Activated CD4-positive, alpha-beta T cell treated with anti-CD3 and anti-CD28 coated beads, Interleukin-2, amount 50 U/mL, for 48 hours (primary cell): ENCODE results near the gene BRINP2.
A peak's percentile ranks its signal among the peaks of the same experiment; 100 is the strongest.

Experiments
- DNase-seq, 2 experiments: peaks; one replicate each; pipeline ENCODE4 v3.0.0-alpha.2; 2020

The BRINP2 gene

GRCh38 chr1:177227978-177228692 lies 57.4 kb downstream of the BRINP2 start:
- no peak for DNase-seq

GRCh38 chr1:177228693-177229065 lies 57.9 kb downstream of the BRINP2 start:
- no peak for DNase-seq

- no peak for DNase-seq
Measured at GRCh38 chr1:177229781-177230180, 59.0 kb downstream of the BRINP2 start.

- no peak for DNase-seq
Measured at GRCh38 chr1:177230228-177231016, 59.7 kb downstream of the BRINP2 start.

- no peak for DNase-seq
Measured at GRCh38 chr1:177235350-177235749, 64.6 kb downstream of the BRINP2 start.

GRCh38 chr1:177236962-177237361 lies 66.2 kb downstream of the BRINP2 start:
- DNase-seq: no peak

GRCh38 chr1:177238967-177239366 lies 68.2 kb downstream of the BRINP2 start:
- DNase-seq: no peak

GRCh38 chr1:177239792-177240191 lies 69.0 kb downstream of the BRINP2 start:
- DNase-seq: no peak

GRCh38 chr1:177243773-177244172 lies 73.0 kb downstream of the BRINP2 start:
- DNase-seq: no peak

GRCh38 chr1:177246710-177247580 lies 76.2 kb downstream of the BRINP2 start:
- no peak for DNase-seq

GRCh38 chr1:177247623-177248176 lies 76.9 kb downstream of the BRINP2 start:
- no peak for DNase-seq

- no peak for DNase-seq
Measured at GRCh38 chr1:177248258-177248657, 77.5 kb downstream of the BRINP2 start.

- no peak for DNase-seq
Measured at GRCh38 chr1:177249231-177249630, 78.5 kb downstream of the BRINP2 start.

GRCh38 chr1:177252877-177253276 lies 82.1 kb downstream of the BRINP2 start:
- no peak for DNase-seq

- no peak for DNase-seq
Measured at GRCh38 chr1:177255411-177255810, 84.7 kb downstream of the BRINP2 start.

- DNase-seq: peak; percentile 3 to 20
Measured at GRCh38 chr1:177256153-177257075, 85.7 kb downstream of the BRINP2 start.

GRCh38 chr1:177257128-177257527 lies 86.4 kb downstream of the BRINP2 start:
- no peak for DNase-seq

GRCh38 chr1:177257576-177257975 lies 86.8 kb downstream of the BRINP2 start:
- no peak for DNase-seq

- no peak for DNase-seq
Measured at GRCh38 chr1:177270863-177271262, 100.1 kb downstream of the BRINP2 start.

- DNase-seq: no peak
Measured at GRCh38 chr1:177273141-177273540, 102.4 kb downstream of the BRINP2 start.

- no peak for DNase-seq
Measured at GRCh38 chr1:177274687-177275211, 104.0 kb downstream of the BRINP2 start.

- DNase-seq: no peak
Measured at GRCh38 chr1:177275736-177276135, 105.0 kb downstream of the BRINP2 start.
